ENCODE results near the gene TMEM106C. TPM values are rescaled to one million over a fixed set of nuclear protein-coding genes. Genes with fewer than 3 reads are reported as not detected.

Gene TMEM106C
- total RNA-seq, 1 experiment from 2014 or later, result 99.4 TPM

- Histone ChIP-seq H3F3A (ENCODE audit: insufficient read depth, low read depth) (peaks cover 20% of the 10 kb centered on the region; the same call in 1 of the 2 replicates), H3K4me1 (replicated peaks; ENCODE audit: insufficient read depth) (peaks cover 43% of the 10 kb centered on the region), H3K27ac (peak overlapping the region; percentile 87), H3K9me2 (ENCODE audit: insufficient read depth) (no peaks in the 10 kb centered on the region), H3K27me3 (ENCODE audit: insufficient read depth, low read depth) (no peaks in the 10 kb centered on the region), H3K4me3 (peak overlapping the region; percentile 47; the same call in 1 of the 2 replicates), H3K36me3 (ENCODE audit: low read depth) (no peaks in the 10 kb centered on the region), H2AFZ (no peak overlapping the region), H3K9me3 (ENCODE audit: insufficient read depth, low read depth) (no peaks in the 10 kb centered on the region), H4K20me1 (ENCODE audit: insufficient read depth) (no peaks in the 10 kb centered on the region), H3K79me2 (ENCODE audit: low read depth) (no peaks in the 10 kb centered on the region), H3K4me2 (peak overlapping the region; percentile 74)
- BruUV-seq (replicated peaks), result no TSS peak
- DNase-seq, result no peak
- TF ChIP-seq EZH2 (IDR thresholded peaks at IDR 0.05; ENCODE audit: low read depth) (no peak), CTCF (conservative IDR thresholded peaks at IDR 0.05) (no peak)
- intact Hi-C loops (cut with micrococcal nuclease; ENCODE audit: unreplicated experiment), result loop anchor here (5.0 kb wide), 2 partner anchors 90 to 230 kb away; no protein-coding TSS in a partner anchor
- CTCF ChIA-PET, result interaction anchor here (1.3 to 1.8 kb wide), 4 partner anchors 43 to 109 kb away, joined by 3 to 12 read pairs (median 6); partner anchors contain the start of gene VDR
- POLR2A ChIA-PET (ENCODE audit: unreplicated experiment), result interaction anchor here (0.5 to 0.8 kb wide), 4 partner anchors 37 to 75 kb away, joined by 3 to 6 read pairs (median 3); partner anchors contain the start of gene VDR
Measured at GRCh38 chr12:47947341-47947740, 16.1 kb upstream of the TMEM106C start.

- DNase-seq, result peak; percentile 66 to 79
- intact Hi-C loops (cut with micrococcal nuclease; ENCODE audit: unreplicated experiment), result loop anchor here (1.0 to 5.0 kb wide), 5 partner anchors 44 to 232 kb away; no protein-coding TSS in a partner anchor
- H3K9me2 ChIP-seq (ENCODE audit: insufficient read depth), result no peaks in the 10 kb centered on the region
- H3F3A ChIP-seq (ENCODE audit: insufficient read depth, low read depth), result peaks cover 28% of the 10 kb centered on the region; the same call in 1 of the 2 replicates
- no peak overlapping the region for H3K27ac ChIP-seq
- no peaks in the 10 kb centered on the region for H3K9me3 ChIP-seq (ENCODE audit: insufficient read depth, low read depth)
- no peaks in the 10 kb centered on the region for H3K36me3 ChIP-seq (ENCODE audit: low read depth)
- no peak overlapping the region for H3K4me2 ChIP-seq
- no peak overlapping the region for H3K4me3 ChIP-seq
- H3K27me3 ChIP-seq (ENCODE audit: insufficient read depth, low read depth), result no peaks in the 10 kb centered on the region
- no peak for TF ChIP-seq EZH2 (IDR thresholded peaks at IDR 0.05; ENCODE audit: low read depth)
- peak; percentile 93 for TF ChIP-seq CTCF (conservative IDR thresholded peaks at IDR 0.05)
- no peak overlapping the region for H2AFZ ChIP-seq
- ChIA-PET POLR2A (ENCODE audit: unreplicated experiment) (interaction anchor here (0.7 kb wide), 1 partner anchor 45 kb away, joined by 6 read pairs; the partner anchor contains the start of gene VDR), CTCF (interaction anchor here (0.5 to 1.9 kb wide), 10 partner anchors 27 to 1024 kb away, joined by 3 to 16 read pairs (median 4); partner anchors contain the start of gene ENDOU)
- no peaks in the 10 kb centered on the region for H3K79me2 ChIP-seq (ENCODE audit: low read depth)
- no peaks in the 10 kb centered on the region for H4K20me1 ChIP-seq (ENCODE audit: insufficient read depth)
- no TSS peak for BruUV-seq (replicated peaks)
- peaks cover 51% of the 10 kb centered on the region for H3K4me1 ChIP-seq (replicated peaks; ENCODE audit: insufficient read depth)
Measured at GRCh38 chr12:47949441-47950341, 13.7 kb upstream of the TMEM106C start.

- no TSS peak for BruUV-seq (replicated peaks)
- POLR2A ChIA-PET (ENCODE audit: unreplicated experiment), result no interaction called here
Measured at GRCh38 chr12:47950856-47951468, 12.4 kb upstream of the TMEM106C start.

More at GRCh38 chr12:47950856-47951468, 12.4 kb upstream of the TMEM106C start:
- TF ChIP-seq EZH2 (IDR thresholded peaks at IDR 0.05; ENCODE audit: low read depth) (no peak), CTCF (conservative IDR thresholded peaks at IDR 0.05) (no peak)
- no peak overlapping the region for H2AFZ ChIP-seq
- H3K4me2 ChIP-seq, result no peak overlapping the region
- no peaks in the 10 kb centered on the region for H4K20me1 ChIP-seq (ENCODE audit: insufficient read depth)
- no peak for DNase-seq
- H3K27ac ChIP-seq, result no peak overlapping the region
- H3K9me2 ChIP-seq (ENCODE audit: insufficient read depth), result no peaks in the 10 kb centered on the region
- no peaks in the 10 kb centered on the region for H3K36me3 ChIP-seq (ENCODE audit: low read depth)
- peaks cover 44% of the 10 kb centered on the region for H3K4me1 ChIP-seq (replicated peaks; ENCODE audit: insufficient read depth)
- no peaks in the 10 kb centered on the region for H3K79me2 ChIP-seq (ENCODE audit: low read depth)
- H3K9me3 ChIP-seq (ENCODE audit: insufficient read depth, low read depth), result no peaks in the 10 kb centered on the region
- H3K4me3 ChIP-seq, result no peak overlapping the region
- intact Hi-C loops (cut with micrococcal nuclease; ENCODE audit: unreplicated experiment), result no loop called here
- no peaks in the 10 kb centered on the region for H3K27me3 ChIP-seq (ENCODE audit: insufficient read depth, low read depth)
- CTCF ChIA-PET, result no interaction called here
- peaks cover 25% of the 10 kb centered on the region; the same call in 1 of the 2 replicates for H3F3A ChIP-seq (ENCODE audit: insufficient read depth, low read depth)
